ENCODE measurements around the gene PA2G4. TPM values are rescaled to one million over a fixed set of nuclear protein-coding genes. Genes with fewer than 3 reads are reported as not detected.

PA2G4 gene
- total and polyA plus RNA-seq, 2 of the 4 experiments (the other 2 are of a cell fraction), result 158 to 198 TPM

DNA sequence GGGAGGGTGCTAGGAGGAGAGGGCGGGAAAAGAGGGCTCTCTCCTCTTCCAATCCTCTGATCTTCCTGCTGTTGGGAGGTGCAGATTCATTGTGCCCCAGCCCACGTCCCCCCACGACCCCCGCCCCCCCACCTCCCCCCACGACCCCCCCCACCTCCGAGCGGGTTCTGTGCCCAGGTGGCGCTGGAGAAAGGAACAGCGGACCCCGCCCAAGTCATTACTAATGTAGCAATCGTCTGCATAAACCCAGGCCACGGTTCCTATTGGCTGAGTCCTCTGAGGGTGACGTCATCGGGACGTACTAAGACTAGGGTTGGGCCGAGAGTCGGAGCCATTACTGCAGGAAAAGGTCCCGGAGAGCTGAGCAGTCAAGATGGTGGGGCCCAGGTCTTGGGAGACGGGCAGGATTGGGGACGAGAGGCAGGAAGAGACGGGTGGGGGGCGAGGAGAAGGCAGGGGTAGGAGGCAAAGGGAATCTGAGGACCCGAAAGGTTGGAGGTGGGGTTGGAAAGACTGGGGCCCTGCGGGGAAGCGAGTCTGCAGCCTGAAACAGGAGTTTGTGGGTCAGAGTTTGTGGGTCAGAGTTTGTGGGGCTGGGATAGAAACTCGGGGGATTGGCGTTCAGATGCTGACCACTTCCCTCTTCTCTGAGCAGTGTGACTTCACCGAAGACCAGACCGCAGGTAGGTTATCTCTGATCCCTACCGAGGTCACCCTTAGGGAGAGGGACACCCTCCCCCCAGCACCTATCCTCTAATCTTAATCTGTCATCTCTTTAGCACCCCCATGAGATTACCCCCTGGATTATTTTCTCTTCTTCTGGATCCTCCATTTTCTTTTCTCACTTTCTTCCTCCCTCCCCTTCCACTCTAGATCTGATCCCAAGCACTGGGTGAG is 53.9 kb downstream of the PA2G4 start, which contains the start of gene MYL6 (continued):
- no peak for TF ChIP-seq MAFK (IDR thresholded peaks at IDR 0.05; ENCODE audit: low read depth, low read length)
- TF ChIP-seq CEBPB (IDR thresholded peaks at IDR 0.05; ENCODE audit: low read depth, low read length), result peak; percentile 94
- peak; percentile 12; the same call in 1 of the 2 replicates for TF ChIP-seq CHD1 (IDR thresholded peaks at IDR 0.05; ENCODE audit: low read depth, low read length)

DNA sequence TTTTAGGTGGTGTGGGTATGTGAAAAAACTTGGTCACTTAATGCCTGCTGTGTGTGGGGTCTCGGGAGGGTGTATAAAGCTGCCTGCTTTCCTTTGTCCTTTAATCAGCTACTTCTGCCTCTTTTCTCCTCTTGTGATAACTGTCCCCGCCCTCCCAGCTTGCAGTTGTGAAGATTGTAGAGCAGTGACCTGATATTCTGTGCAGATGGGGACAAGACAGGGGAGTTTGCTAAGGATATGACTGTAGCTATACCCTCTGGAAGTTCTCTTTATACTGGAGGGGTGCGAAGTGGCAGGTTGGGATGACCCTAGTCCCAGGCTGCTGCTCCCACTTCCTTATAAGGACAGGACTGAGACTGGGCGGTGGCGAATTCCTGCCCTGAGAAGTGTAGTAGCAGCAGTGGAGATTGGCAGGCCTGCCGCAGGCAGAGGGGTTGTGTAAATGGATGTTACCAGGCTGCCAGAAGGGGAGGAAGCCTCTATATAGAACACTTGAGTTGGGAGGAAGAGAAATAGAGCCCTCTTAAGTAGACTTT is 54.6 kb downstream of the PA2G4 start:
- POLR2A ChIA-PET (ENCODE audit: unreplicated experiment), result interaction anchor here (1.6 kb wide), 1 partner anchor 31 kb away, joined by 8 read pairs; the partner anchor contains the start of gene ESYT1
- in situ Hi-C loops (cut with MboI; ENCODE audit: low sequenced_read_pairs) (no loop called here), dilution Hi-C loops (cut with HindIII; ENCODE audit: low sequenced_read_pairs, unreplicated experiment) (no loop called here)
- TF ChIP-seq RCOR1 (IDR thresholded peaks at IDR 0.05; ENCODE audit: insufficient replicate concordance, low read length), result no peak
- TF ChIP-seq NFE2L2 (IDR thresholded peaks at IDR 0.05; ENCODE audit: low read depth, low read length), result no peak
- no peak for TF ChIP-seq MAZ (IDR thresholded peaks at IDR 0.05; ENCODE audit: borderline replicate concordance, low read depth, low read length)
- no peak for TF ChIP-seq RAD21 (IDR thresholded peaks at IDR 0.05; ENCODE audit: low read length)
- TF ChIP-seq CHD1 (IDR thresholded peaks at IDR 0.05; ENCODE audit: low read depth, low read length), result no peak
- TF ChIP-seq, protein P1, sequence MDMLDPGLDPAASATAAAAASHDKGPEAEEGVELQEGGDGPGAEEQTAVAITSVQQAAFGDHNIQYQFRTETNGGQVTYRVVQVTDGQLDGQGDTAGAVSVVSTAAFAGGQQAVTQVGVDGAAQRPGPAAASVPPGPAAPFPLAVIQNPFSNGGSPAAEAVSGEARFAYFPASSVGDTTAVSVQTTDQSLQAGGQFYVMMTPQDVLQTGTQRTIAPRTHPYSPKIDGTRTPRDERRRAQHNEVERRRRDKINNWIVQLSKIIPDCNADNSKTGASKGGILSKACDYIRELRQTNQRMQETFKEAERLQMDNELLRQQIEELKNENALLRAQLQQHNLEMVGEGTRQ (IDR thresholded peaks at IDR 0.05; ENCODE audit: low read depth, low read length), result no peak
- TF ChIP-seq POLR2A (IDR thresholded peaks at IDR 0.05; ENCODE audit: low read depth, low read length), result no peak
- no peak for TF ChIP-seq MAFK (IDR thresholded peaks at IDR 0.05; ENCODE audit: low read depth, low read length)
- no peak for TF ChIP-seq FOS (IDR thresholded peaks at IDR 0.05; ENCODE audit: low read depth, low read length)
- TF ChIP-seq, protein P2, sequence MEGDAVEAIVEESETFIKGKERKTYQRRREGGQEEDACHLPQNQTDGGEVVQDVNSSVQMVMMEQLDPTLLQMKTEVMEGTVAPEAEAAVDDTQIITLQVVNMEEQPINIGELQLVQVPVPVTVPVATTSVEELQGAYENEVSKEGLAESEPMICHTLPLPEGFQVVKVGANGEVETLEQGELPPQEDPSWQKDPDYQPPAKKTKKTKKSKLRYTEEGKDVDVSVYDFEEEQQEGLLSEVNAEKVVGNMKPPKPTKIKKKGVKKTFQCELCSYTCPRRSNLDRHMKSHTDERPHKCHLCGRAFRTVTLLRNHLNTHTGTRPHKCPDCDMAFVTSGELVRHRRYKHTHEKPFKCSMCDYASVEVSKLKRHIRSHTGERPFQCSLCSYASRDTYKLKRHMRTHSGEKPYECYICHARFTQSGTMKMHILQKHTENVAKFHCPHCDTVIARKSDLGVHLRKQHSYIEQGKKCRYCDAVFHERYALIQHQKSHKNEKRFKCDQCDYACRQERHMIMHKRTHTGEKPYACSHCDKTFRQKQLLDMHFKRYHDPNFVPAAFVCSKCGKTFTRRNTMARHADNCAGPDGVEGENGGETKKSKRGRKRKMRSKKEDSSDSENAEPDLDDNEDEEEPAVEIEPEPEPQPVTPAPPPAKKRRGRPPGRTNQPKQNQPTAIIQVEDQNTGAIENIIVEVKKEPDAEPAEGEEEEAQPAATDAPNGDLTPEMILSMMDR (conservative IDR thresholded peaks at IDR 0.05; ENCODE audit: low read depth, low read length), result no peak
- TF ChIP-seq RFX5 (IDR thresholded peaks at IDR 0.05; ENCODE audit: low read depth, low read length), result no peak
- no peak for TF ChIP-seq BHLHE40 (IDR thresholded peaks at IDR 0.05; ENCODE audit: low read depth, low read length)

More for the DNA sequence above, 54.6 kb downstream of the PA2G4 start:
- Histone ChIP-seq H3K4me2 (ENCODE audit: low read depth, low read length) (peak overlapping the region; percentile 98), H2BK5ac (ENCODE audit: low read depth, low read length, poor library complexity, severe bottlenecking) (peak overlapping the region; percentile 91), H3K4me3 (ENCODE audit: insufficient read depth, low read depth, low read length) (peak overlapping the region; percentile 73), H3K79me1 (ENCODE audit: low read depth in 1 of 2, low read length in 2 of 2) (peaks cover 14 to 65% of the 10 kb centered on the region in 2 experiments), H3K18ac (ENCODE audit: low read depth, low read length) (peak overlapping the region; percentile 81), H4K5ac (ENCODE audit: low read depth, low read length) (peak overlapping the region; percentile 85), H4K91ac (ENCODE audit: insufficient read depth, low read depth, low read length) (peak overlapping the region; percentile 95), H3K14ac (replicated peaks; ENCODE audit: low read depth, low read length) (peak overlapping the region; percentile 98), H3K9me1 (ENCODE audit: insufficient read depth, low read length) (peaks cover 3% of the 10 kb centered on the region; the same call in 1 of the 2 replicates), H3K27ac (ENCODE audit: insufficient read depth, low read length) (peak overlapping the region; percentile 90), H3K36me3 (ENCODE audit: control insufficient read depth, insufficient read depth, low read length) (peaks cover 52% of the 10 kb centered on the region), H2BK20ac (ENCODE audit: low read depth, low read length) (no peak overlapping the region), H2AK9ac (replicated peaks; ENCODE audit: low read depth, low read length, poor library complexity) (peak overlapping the region; percentile 99), H3K23ac (ENCODE audit: low read depth, low read length) (peak overlapping the region; percentile 99), H2BK15ac (ENCODE audit: low read depth, low read length) (peak overlapping the region; percentile 1; the same call in 1 of the 3 replicates), H2AFZ (replicated peaks; ENCODE audit: low read length, poor library complexity) (no peak overlapping the region), H3K9me3 (ENCODE audit: control insufficient read depth, insufficient read depth, low read length) (no peaks in the 10 kb centered on the region), H3K4ac (ENCODE audit: low read depth, low read length) (peak overlapping the region; percentile 97), H4K8ac (ENCODE audit: low read depth in 2 of 2, low read length in 2 of 2) (peak overlapping the region; percentile 79 to 94), H3K4me1 (ENCODE audit: control insufficient read depth, insufficient read depth, low read length) (peaks cover 15% of the 10 kb centered on the region), H3K9ac (ENCODE audit: low read depth, low read length) (peak overlapping the region; percentile 100), H3K56ac (ENCODE audit: extremely low read depth, insufficient read depth, low read length) (peak overlapping the region; percentile 99), H3K27me3 (ENCODE audit: control insufficient read depth, insufficient read depth, low read length) (no peaks in the 10 kb centered on the region), H2AK5ac (ENCODE audit: low read depth, low read length) (peak overlapping the region; percentile 95), H4K20me1 (ENCODE audit: insufficient read depth, low read length) (peaks cover 57% of the 10 kb centered on the region), H2BK120ac (ENCODE audit: low read depth, low read length) (peak overlapping the region; percentile 54)
- DNase-seq (peak; percentile 58), ATAC-seq (ENCODE audit: low read depth) (peak; percentile 47)
- intact Hi-C loops (cut with micrococcal nuclease), result loop anchor here (2.0 kb wide), 3 partner anchors 32 to 62 kb away; partner anchors contain the start of genes RNF41 and ZC3H10
- CTCF ChIA-PET, result no interaction called here
- 0% methylated on average over 3 of the region's 6 CpGs; no CpG with 5 or more reads in 1 of the 2 experiments for WGBS, 2 experiments (ENCODE audit: extremely low coverage in 2 of 2, insufficient read length in 1 of 2)
- no TSS peak for BruUV-seq (replicated peaks)
